ENCODE results near the gene PRKG1.

PRKG1 gene

GRCh38 chr10:51694086-51694768 is 619.9 kb downstream of the PRKG1 start:
- DNase-seq (ENCODE audit: low read depth in 1 of 2, low spot score in 1 of 2), result no peak

GRCh38 chr10:51696251-51696650 is 622.0 kb downstream of the PRKG1 start:
- no peak for DNase-seq (ENCODE audit: low read depth in 1 of 2, low spot score in 1 of 2)

- DNase-seq (ENCODE audit: low read depth in 1 of 2, low spot score in 1 of 2), result no peak
These were observed 624.3 kb downstream of the PRKG1 start for GRCh38 chr10:51698473-51699063.

- no peak for DNase-seq (ENCODE audit: low read depth in 1 of 2, low spot score in 1 of 2)
These were observed 624.8 kb downstream of the PRKG1 start for GRCh38 chr10:51699145-51699474.

- DNase-seq (ENCODE audit: low read depth in 1 of 2, low spot score in 1 of 2), result peak; percentile 73 to 84
These were observed 625.4 kb downstream of the PRKG1 start, which contains the start of gene CSTF2T for GRCh38 chr10:51699475-51700227. TSS of gene CSTF2T (minus strand) at chr10:51699595. CDS start at chr10:51699549, 46 bp downstream.

GRCh38 chr10:51700228-51700817 is 626.0 kb downstream of the PRKG1 start:
- DNase-seq (ENCODE audit: low read depth in 1 of 2, low spot score in 1 of 2), result no peak

- no peak for DNase-seq (ENCODE audit: low read depth in 1 of 2, low spot score in 1 of 2)
These were observed 631.5 kb downstream of the PRKG1 start for GRCh38 chr10:51705774-51706173.

GRCh38 chr10:51706225-51706624 is 631.9 kb downstream of the PRKG1 start:
- DNase-seq (ENCODE audit: low read depth in 1 of 2, low spot score in 1 of 2), result no peak

GRCh38 chr10:51707392-51707791 is 633.1 kb downstream of the PRKG1 start:
- no peak for DNase-seq (ENCODE audit: low read depth in 1 of 2, low spot score in 1 of 2)

GRCh38 chr10:51707821-51708424 is 633.6 kb downstream of the PRKG1 start:
- no peak for DNase-seq (ENCODE audit: low read depth in 1 of 2, low spot score in 1 of 2)

GRCh38 chr10:51708609-51709008 is 634.3 kb downstream of the PRKG1 start:
- DNase-seq (ENCODE audit: low read depth in 1 of 2, low spot score in 1 of 2), result no peak

GRCh38 chr10:51709324-51709972 is 635.2 kb downstream of the PRKG1 start:
- no peak for DNase-seq (ENCODE audit: low read depth in 1 of 2, low spot score in 1 of 2)

GRCh38 chr10:51711519-51711891 is 637.2 kb downstream of the PRKG1 start:
- no peak for DNase-seq (ENCODE audit: low read depth in 1 of 2, low spot score in 1 of 2)

- no peak for DNase-seq (ENCODE audit: low read depth in 1 of 2, low spot score in 1 of 2)
These were observed 642.7 kb downstream of the PRKG1 start for GRCh38 chr10:51716981-51717380.

GRCh38 chr10:51718804-51719291 is 644.6 kb downstream of the PRKG1 start:
- DNase-seq (ENCODE audit: low read depth in 1 of 2, low spot score in 1 of 2), result no peak

GRCh38 chr10:51724038-51724437 is 649.8 kb downstream of the PRKG1 start:
- no peak for DNase-seq (ENCODE audit: low read depth in 1 of 2, low spot score in 1 of 2)

GRCh38 chr10:51729822-51730555 is 655.7 kb downstream of the PRKG1 start:
- DNase-seq (ENCODE audit: low read depth in 1 of 2, low spot score in 1 of 2), result no peak

- no peak for DNase-seq (ENCODE audit: low read depth in 1 of 2, low spot score in 1 of 2)
These were observed 658.8 kb downstream of the PRKG1 start for GRCh38 chr10:51733057-51733456.

GRCh38 chr10:51743146-51743545 is 668.9 kb downstream of the PRKG1 start:
- DNase-seq (ENCODE audit: low read depth in 1 of 2, low spot score in 1 of 2), result no peak

Data from activated T-helper 1 cell treated with anti-CD3 and anti-CD28 coated beads, Interleukin-2, amount 50 U/mL, for 16 hours (primary cell).